Activated T-cell treated with anti-CD3 and anti-CD28 coated beads, Interleukin-2, amount 50 U/mL, for 48 hours (primary cell): ENCODE measurements around the gene SON.
A peak's percentile ranks its signal among the peaks of the same experiment; 100 is the strongest.
"Not testable (repeated sequence)": the region's sequence is repeated elsewhere in the genome, so short reads cannot be mapped to it uniquely, and the experiment has no call there.

Experiments used
- DNase-seq, 2 experiments: peaks; one replicate each; pipeline ENCODE4 v3.0.0-alpha.2; 2020

SON gene

GRCh38 chr21:33542640-33543504 lies at the start of gene SON:
SON (plus strand) TSS chr21:33543038; CDS start chr21:33543093, 55 bp downstream.
- DNase-seq = peak; percentile 97

DNA sequence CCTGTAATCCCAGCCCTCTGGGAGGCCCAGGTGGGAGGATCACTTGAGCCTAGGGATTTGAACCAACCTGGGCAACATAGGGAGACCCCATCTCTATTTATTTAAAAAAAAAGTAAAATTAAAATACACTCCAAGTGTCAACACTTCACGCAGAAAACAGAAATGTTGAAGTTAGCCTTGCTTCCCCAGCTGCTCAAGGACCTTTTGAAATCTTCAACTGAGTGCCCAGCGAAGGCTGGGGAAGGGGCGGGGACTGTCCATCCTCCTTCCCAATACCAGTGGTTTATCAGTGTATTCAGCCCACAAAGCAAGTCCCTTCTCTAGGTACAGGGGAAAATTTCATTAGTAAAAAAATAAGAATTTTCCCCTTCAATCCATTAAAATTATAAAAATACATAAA lies 49.1 kb upstream of the SON start:
- DNase-seq = no peak

GRCh38 chr21:33495743-33496142 lies 47.1 kb upstream of the SON start:
- DNase-seq = no peak

DNA sequence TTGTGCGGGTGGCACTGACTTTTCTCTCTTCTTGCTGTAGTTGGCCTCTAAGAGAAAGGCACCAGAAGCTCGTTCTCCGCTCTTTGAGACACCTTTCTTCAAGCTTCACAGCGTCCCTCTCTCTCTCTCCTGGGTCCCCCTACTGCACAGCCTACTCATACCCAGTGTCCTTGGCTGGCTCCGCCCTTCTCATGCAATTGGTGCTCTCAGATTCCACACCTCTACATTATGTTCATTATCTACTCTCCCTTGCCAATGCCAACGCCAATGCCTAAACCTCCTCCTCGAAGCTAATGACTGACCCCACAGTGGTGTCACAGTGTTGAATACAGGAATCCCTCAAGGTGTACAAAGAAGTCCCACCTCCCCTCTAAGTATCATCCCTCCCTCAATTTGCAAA lies 46.5 kb upstream of the SON start:
- no peak for DNase-seq

DNA sequence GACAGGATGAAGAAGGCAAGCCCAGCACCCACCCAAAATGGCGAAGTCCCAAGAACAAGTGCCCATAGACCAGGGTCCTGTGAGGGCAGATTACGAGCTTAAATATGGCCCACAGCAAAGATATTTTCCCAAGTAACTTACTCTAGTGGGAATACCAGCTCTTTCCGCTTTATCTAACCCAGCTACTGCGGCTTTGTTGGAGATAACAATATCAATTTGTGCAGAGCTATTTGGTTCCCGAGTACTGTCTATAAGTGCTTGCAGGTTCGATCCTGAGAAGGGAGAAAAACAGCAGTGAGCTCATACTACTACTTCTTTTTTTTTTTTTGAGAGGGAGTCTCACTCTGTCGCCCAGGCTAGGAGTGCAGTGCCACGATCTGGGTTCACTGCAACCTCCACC lies 37.0 kb upstream of the SON start:
- no peak for DNase-seq

- not testable (repeated sequence) for DNase-seq
These were observed 35.8 kb upstream of the SON start for GRCh38 chr21:33507003-33507402.

DNA sequence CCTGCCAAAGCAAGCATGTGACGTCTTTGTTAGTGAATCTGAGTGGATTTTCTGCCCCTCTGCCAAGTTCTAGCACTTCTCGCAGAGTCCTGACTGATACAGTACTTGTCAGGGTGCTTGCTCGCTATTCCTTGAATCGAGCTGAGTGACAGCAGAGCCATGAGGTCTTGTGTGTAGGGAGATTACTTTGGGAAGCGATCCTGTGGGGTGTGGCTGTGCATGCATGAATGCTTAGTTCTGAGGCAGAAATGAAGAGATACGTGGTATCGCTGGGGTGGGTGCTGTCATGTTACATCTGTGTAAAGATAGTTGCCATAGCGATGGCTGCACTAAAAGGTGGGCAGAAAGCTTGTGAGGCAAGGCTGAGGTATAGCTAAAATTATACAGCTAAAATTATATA lies 32.0 kb upstream of the SON start:
- no peak for DNase-seq

- DNase-seq = no peak
These were observed 31.2 kb upstream of the SON start for GRCh38 chr21:33511639-33512038.

- no peak for DNase-seq
These were observed 30.4 kb upstream of the SON start for GRCh38 chr21:33512481-33512880.

- no peak for DNase-seq
These were observed 28.6 kb upstream of the SON start for GRCh38 chr21:33514229-33514628.

DNA sequence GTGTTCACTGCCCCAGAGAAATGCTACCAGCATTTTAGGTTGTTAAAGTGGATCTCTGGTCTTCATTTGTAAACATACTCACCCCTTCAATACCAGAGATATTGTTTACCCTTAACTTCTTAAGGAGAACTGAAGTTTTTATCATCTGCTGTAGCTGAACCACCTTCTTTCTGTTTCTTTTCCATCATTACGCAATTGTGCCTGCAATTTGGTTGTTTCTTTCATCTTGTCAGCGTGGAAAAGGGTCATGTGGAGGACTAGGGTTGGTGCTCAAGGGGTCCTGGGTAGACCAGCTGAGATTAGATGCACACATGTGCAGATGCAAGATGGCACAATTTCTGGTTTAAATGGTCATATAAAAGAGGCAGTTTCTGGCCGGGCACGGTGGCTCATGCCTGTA lies 23.9 kb upstream of the SON start:
- no peak for DNase-seq

DNA sequence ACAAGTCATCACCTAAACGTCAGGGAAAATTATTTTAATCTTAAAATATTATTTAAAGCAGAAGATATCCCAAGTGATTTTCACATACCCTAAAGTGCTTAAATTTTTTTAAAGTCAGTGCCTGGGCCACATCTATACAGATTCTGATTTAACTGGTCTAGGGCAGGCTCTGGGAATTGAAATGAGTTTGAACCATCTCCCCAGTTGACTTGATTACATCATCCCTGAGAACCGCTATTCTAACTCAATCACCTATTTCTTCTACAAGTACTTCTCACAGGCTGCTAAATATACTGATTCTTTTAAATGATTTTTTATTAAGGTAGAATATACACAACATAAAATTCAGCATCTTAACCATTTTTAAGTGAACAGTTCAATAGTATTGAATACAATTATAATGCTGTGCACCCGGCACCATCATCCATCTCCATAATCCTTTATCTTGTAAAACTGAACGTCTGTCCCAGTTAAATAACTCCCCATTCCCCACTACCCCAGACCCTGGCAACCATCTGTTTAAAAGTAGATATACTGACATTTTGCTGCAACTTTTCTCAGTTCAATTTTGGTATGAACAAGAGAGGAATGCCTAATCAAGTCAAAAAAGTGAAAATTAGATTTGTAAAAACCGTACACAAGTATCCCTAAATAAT lies 20.4 kb upstream of the SON start:
- no peak for DNase-seq

GRCh38 chr21:33522953-33523349 lies 19.9 kb upstream of the SON start:
- no peak for DNase-seq

DNA sequence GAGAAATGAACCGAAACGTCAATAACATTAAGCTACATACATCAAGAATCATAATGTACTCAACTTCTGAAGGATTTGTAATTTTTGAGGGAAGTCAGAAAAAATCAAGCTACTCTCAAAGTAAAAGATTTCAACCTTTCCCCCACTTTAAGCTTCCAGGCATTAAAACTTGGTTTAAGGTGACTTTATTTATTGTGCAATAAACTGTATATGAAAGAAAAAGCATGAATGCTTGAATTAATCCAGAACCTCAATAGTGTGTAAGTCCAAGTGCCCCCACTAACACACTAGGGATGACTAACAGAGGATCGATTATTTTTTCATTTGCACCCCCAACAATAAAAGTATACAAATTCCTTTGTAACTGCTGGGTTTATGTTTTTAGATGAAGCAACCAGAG lies 11.8 kb upstream of the SON start:
- DNase-seq = no peak

- no peak for DNase-seq
These were observed 5.6 kb upstream of the SON start for GRCh38 chr21:33537212-33537611.

DNA sequence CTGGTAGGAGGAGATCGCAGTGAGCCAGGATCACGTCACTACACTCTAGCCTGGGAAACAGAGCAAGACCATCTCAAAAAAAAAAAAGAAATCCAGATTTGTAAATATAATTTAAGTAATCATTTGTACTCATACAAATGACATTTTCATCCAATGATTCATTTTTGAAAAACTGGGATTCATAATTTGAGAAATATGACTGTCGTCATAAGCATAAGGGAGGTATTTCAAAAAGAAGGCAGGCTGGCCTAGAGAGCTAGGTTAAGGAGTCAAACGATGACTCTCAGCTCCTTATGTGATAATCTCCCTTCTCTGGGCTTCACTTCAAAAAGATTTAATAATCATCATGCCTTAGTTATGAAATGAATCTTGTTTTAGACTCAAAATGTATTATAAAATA lies 3.2 kb upstream of the SON start:
- no peak for DNase-seq

DNA sequence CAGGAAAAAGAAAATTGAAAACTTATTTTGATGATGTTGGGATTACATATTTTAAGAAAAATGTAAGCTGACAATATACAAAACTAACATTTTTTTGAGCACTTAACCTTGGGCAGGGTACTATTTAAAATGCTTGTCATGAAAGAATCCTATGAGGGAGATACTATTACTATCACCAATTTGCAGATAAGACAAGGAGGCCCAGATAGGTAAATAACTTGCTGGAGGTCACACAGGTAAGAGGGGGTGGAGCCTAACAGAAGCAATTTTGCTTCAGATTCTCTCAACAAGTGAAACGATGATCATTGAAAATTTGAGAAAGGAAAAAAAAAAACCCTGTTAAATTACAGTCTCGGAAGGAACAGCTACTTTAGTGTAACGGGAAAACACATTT lies 2.1 kb upstream of the SON start:
- no peak for DNase-seq

- peak; percentile 46 to 47 for DNase-seq
These were observed 1.6 kb upstream of the SON start for GRCh38 chr21:33541105-33541711.

DNA sequence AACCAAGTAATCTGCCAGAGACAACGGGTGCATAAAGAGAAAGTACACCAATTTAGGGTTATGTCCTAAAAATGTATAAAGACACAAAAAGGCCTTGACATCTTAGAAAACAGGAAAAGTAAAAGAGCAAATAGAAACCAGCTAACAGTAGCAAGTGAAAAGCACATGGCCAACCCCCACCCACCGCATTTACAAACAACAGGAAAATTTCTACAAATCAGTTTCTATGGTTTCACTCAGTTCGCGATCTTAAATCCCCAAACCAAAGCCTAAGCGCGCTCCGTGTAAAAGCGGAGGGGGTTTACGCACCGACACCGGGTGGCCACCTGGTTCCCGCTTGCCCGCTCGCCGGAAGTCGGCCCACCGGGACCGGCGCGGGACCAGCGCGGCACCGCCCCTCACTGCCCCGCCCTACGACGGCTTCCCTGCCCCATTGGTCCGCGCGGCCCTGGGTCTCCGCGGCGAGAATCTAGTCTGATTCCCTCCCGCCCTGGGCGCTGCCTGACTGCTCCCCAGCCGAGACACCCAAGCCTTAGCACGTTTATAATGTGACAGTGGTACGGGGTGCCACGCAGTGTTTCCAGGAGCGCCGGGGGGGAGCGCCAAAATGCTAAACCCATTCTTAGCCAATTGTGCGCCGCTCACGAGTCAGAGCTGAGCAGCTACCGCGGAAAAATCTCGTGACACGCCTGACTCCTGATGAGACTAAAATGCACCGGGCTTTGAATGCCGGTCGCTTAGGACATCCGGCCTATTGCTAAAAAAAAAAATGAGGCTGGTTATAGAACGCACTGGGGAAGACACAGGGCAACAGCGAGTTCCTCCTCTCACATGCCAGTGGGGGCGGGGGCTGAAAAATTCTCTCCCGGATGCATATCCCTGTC lies 840 bp upstream of the SON start, which contains the start of gene GART:
GART (minus strand) TSS at position 362 of the 884 bp plus-strand sequence. CDS start 2,802 bp downstream, outside the sequence.
- DNase-seq = peak; percentile 89 to 92

GRCh38 chr21:33543505-33544129 lies 779 bp downstream of the SON start:
- DNase-seq = peak in 1 of 2 experiments; percentile 87

DNA sequence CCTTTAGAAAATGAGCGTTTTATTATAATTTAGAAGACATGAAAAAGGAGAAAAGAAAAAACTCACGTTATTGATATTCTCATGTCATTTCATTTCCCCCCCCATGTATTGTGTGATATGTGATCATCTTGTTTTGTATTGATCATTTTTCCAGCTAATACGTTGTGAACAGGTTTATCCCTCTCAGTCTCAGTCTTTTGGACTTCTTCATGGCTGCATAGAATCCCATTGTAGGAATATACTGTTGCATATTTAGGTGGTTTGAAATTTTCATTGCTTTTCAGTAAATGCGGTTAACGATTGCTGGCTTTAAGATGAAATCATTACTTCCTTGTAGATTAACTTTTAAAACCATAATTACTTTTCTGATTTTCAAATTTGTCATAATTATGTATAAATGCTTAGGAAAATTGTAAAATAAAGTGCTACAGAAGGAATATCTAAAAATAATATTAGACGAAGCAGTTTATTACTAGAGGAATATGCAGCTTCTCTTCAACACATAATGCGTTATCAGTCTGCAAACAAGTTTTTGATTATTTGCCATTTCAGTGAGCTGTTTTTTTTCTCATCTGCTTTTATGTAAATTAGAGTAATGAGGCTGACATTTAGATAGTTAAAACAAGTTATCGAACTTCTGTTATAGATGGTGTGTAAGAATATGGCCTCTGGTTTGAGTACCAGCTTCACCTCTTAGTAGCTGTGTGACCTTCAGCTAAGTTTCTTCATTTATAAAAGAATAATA lies 1.8 kb downstream of the SON start:
- DNase-seq = no peak

- DNase-seq = no peak
These were observed 3.2 kb downstream of the SON start for GRCh38 chr21:33546086-33546485.
